ENCODE measurements around the gene PRKG2.

DNA sequence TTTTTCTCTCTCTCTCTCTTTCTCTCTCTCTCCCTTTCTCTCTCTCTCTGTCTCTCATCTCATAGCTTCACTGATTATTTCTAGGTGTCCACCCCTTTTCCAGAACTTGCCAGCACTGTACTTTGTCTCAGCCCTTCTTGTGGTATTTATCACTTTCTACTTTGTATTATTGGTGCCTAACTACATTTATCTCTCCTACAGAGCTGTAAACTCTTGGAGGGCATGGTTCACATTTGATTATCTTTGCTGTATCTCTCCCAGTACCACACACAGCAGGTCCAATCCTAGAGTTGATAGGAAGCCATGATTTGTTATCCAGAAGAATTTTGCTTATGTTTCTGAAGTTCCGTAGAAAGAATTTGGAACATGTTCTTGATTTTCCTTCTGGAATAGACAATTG is 5.2 kb upstream of the PRKG2 start:
- TF ChIP-seq, protein P1, sequence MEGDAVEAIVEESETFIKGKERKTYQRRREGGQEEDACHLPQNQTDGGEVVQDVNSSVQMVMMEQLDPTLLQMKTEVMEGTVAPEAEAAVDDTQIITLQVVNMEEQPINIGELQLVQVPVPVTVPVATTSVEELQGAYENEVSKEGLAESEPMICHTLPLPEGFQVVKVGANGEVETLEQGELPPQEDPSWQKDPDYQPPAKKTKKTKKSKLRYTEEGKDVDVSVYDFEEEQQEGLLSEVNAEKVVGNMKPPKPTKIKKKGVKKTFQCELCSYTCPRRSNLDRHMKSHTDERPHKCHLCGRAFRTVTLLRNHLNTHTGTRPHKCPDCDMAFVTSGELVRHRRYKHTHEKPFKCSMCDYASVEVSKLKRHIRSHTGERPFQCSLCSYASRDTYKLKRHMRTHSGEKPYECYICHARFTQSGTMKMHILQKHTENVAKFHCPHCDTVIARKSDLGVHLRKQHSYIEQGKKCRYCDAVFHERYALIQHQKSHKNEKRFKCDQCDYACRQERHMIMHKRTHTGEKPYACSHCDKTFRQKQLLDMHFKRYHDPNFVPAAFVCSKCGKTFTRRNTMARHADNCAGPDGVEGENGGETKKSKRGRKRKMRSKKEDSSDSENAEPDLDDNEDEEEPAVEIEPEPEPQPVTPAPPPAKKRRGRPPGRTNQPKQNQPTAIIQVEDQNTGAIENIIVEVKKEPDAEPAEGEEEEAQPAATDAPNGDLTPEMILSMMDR (IDR thresholded peaks at IDR 0.05) = no peak
- TF ChIP-seq POLR2A (IDR thresholded peaks at IDR 0.05) = no peak
